H1 (cell line): ENCODE measurements around the gene MTMR10. TPM values are rescaled to one million over a fixed set of nuclear protein-coding genes. Genes with fewer than 3 reads are reported as not detected.
A peak's percentile ranks its signal among the peaks of the same experiment; 100 is the strongest.

ENCODE experiments used
- CTCF ChIA-PET: fragments of 300-600 bp; sonication (Branson Sonifier 250); formaldehyde crosslinking; loops from one replicate; lab custom pipeline; 2021; ENCODE audit not compliant: partially characterized antibody; lab: Charles Lee
- POLR2A ChIA-PET: fragments of 300-600 bp; sonication (Branson Sonifier 250); formaldehyde crosslinking; loops from one replicate; lab custom pipeline; 2021; ENCODE audit warnings: inconsistent platforms; ENCODE audit not compliant: partially characterized antibody; lab: Charles Lee
- DNase-seq, 2 experiments: peaks; one replicate each; pipeline versions ENCODE4 v3.0.0 to v3.0.0-alpha.2; 2010 to 2022; ENCODE audit warnings: low spot score in 2 of 2, low read depth in 1 of 2, mixed read lengths in 1 of 2
- FAIRE-seq: peaks from 2 replicates; lab custom pipeline; 2011; peaks lifted over from hg19 to GRCh38; lab: Jason Lieb, UNC
- H2AFZ ChIP-seq: 2 replicates; pipeline ENCODE4 v1.8.1; 2012; ENCODE audit warnings: low read length, inconsistent platforms
- H2AK5ac ChIP-seq: 2 replicates; pipeline ENCODE4 v1.6.1; 2013; ENCODE audit warnings: low read depth, low read length
- H2BK120ac ChIP-seq: replicated peaks from 2 replicates; pipeline ENCODE3; 2013; ENCODE audit warnings: low read depth, low read length, inconsistent platforms
- H2BK12ac ChIP-seq: 2 replicates; pipeline ENCODE4 v1.6.1; 2013; ENCODE audit warnings: low read depth, low read length
- H2BK15ac ChIP-seq: 2 replicates; pipeline ENCODE4 v1.6.1; 2013; ENCODE audit warnings: low read length
- H2BK20ac ChIP-seq: 2 replicates; pipeline ENCODE4 v1.6.1; 2013; ENCODE audit warnings: low read length
- H2BK5ac ChIP-seq: 2 replicates; pipeline ENCODE4 v1.6.1; 2013; ENCODE audit warnings: low read depth, low read length
- H3K14ac ChIP-seq: 2 replicates; pipeline ENCODE4 v1.6.1; 2013; ENCODE audit warnings: inconsistent platforms; ENCODE audit not compliant: insufficient read length
- H3K18ac ChIP-seq: 2 replicates; pipeline ENCODE4 v1.6.1; 2013; ENCODE audit warnings: low read length; ENCODE audit errors: extremely low read depth
- H3K23ac ChIP-seq: 2 replicates; pipeline ENCODE4 v1.6.1; 2013; ENCODE audit warnings: inconsistent platforms; ENCODE audit not compliant: insufficient read length
- H3K23me2 ChIP-seq: 2 replicates; pipeline ENCODE4 v1.6.1; 2013; ENCODE audit warnings: low read depth, low read length
- H3K27ac ChIP-seq: 2 replicates; pipeline ENCODE4 v1.6.1; 2011; ENCODE audit warnings: low read depth, low read length, inconsistent platforms
- H3K27me3 ChIP-seq, 4 experiments: replicated peaks in 1 of 4; 1 replicate in 1 of 4; 2 replicates in 3 of 4; pipeline versions ENCODE4 v1.6.1 to v1.8.1; 2011 to 2013; ENCODE audit warnings: low read length in 3 of 4, mild to moderate bottlenecking in 3 of 4, inconsistent platforms in 2 of 4, mixed read lengths in 2 of 4, moderate library complexity in 1 of 4; ENCODE audit not compliant: control insufficient read depth in 3 of 4, insufficient read depth in 3 of 4; ENCODE audit errors: extremely low read depth in 1 of 4
- H3K36me3 ChIP-seq, 4 experiments: 2 replicates each; pipeline versions ENCODE4 v1.6.1 to v1.8.1; 2011 to 2013; ENCODE audit warnings: mild to moderate bottlenecking in 4 of 4, low read length in 3 of 4, moderate library complexity in 2 of 4, control low read depth in 1 of 4, inconsistent platforms in 1 of 4; ENCODE audit not compliant: insufficient read depth in 4 of 4, control insufficient read depth in 2 of 4
- H3K4ac ChIP-seq: replicated peaks from 2 replicates; pipeline ENCODE3; 2013; ENCODE audit warnings: low read length, low read depth, mixed read lengths, inconsistent platforms; ENCODE audit not compliant: insufficient read length
- H3K4me1 ChIP-seq, 4 experiments: replicated peaks in 1 of 4; 1 replicate in 1 of 4; 2 replicates in 3 of 4; pipeline versions ENCODE4 v1.6.1 to v1.8.1; 2011 to 2013; ENCODE audit warnings: low read length in 3 of 4, inconsistent platforms in 2 of 4, mixed read lengths in 1 of 4; ENCODE audit not compliant: insufficient read depth in 4 of 4, control insufficient read depth in 3 of 4
- H3K4me2 ChIP-seq, 2 experiments: 2 replicates each; pipeline versions ENCODE4 v1.6.1 to v1.8.1; 2011 to 2013; ENCODE audit warnings: low read depth in 2 of 2, low read length in 2 of 2, control low read depth in 1 of 2, inconsistent platforms in 1 of 2, mild to moderate bottlenecking in 1 of 2; ENCODE audit not compliant: insufficient read depth in 1 of 2
- H3K4me3 ChIP-seq, 4 experiments: fragments of 200-600, 300-600 bp in 1 of 4; sonication (generic), shearing (Covaris generic), sonication (Bioruptor Twin) in 1 of 4; 2 replicates each; pipeline versions ENCODE4 v1.5.1 to v1.8.1; 2011 to 2016; ENCODE audit warnings: low read length in 4 of 4, low read depth in 3 of 4, control low read depth in 2 of 4, inconsistent platforms in 2 of 4, mild to moderate bottlenecking in 2 of 4, mixed read lengths in 1 of 4, moderate library complexity in 1 of 4; ENCODE audit not compliant: insufficient read depth in 2 of 4; ENCODE audit errors: extremely low read depth in 1 of 4
- H3K56ac ChIP-seq: replicated peaks from 2 replicates; pipeline ENCODE3; 2013; ENCODE audit warnings: low read depth, mild to moderate bottlenecking, mixed read lengths, low read length, inconsistent platforms; ENCODE audit not compliant: insufficient read length
- H3K79me1 ChIP-seq: 2 replicates; pipeline ENCODE4 v1.6.1; 2013; ENCODE audit warnings: low read depth, low read length, control low read depth
- H3K79me2 ChIP-seq, 2 experiments: 2 replicates each; pipeline versions ENCODE4 v1.6.1 to v1.8.1; 2012 to 2013; ENCODE audit warnings: low read length in 2 of 2, mild to moderate bottlenecking in 2 of 2, inconsistent platforms in 1 of 2; ENCODE audit not compliant: insufficient read depth in 2 of 2, control insufficient read depth in 1 of 2
- H3K9ac ChIP-seq, 4 experiments: replicated peaks in 1 of 4; 1 replicate in 1 of 4; 2 replicates in 3 of 4; pipeline versions ENCODE4 v1.6.1 to v1.8.1; 2011 to 2013; ENCODE audit warnings: low read depth in 3 of 4, low read length in 3 of 4, control low read depth in 2 of 4, mild to moderate bottlenecking in 2 of 4, moderate library complexity in 2 of 4, inconsistent platforms in 1 of 4; ENCODE audit errors: extremely low read depth in 1 of 4
- H3K9me3 ChIP-seq, 2 experiments: 2 replicates each; pipeline versions ENCODE4 v1.6.1 to v1.8.1; 2012 to 2013; ENCODE audit warnings: mild to moderate bottlenecking in 2 of 2, moderate library complexity in 2 of 2, control low read depth in 1 of 2, inconsistent platforms in 1 of 2, low read depth in 1 of 2, low read length in 1 of 2, mixed read lengths in 1 of 2; ENCODE audit not compliant: insufficient read depth in 2 of 2
- H4K20me1 ChIP-seq, 2 experiments: replicated peaks in 1 of 2; 2 replicates each; pipeline versions ENCODE3 to v1.8.1; 2011 to 2013; ENCODE audit warnings: inconsistent platforms in 2 of 2, low read length in 2 of 2, mild to moderate bottlenecking in 1 of 2; ENCODE audit not compliant: insufficient read depth in 2 of 2, control insufficient read depth in 1 of 2
- H4K5ac ChIP-seq: 2 replicates; pipeline ENCODE4 v1.6.1; 2013; ENCODE audit warnings: low read length, low read depth, mixed read lengths, inconsistent platforms; ENCODE audit not compliant: insufficient read length
- H4K8ac ChIP-seq: 2 replicates; pipeline ENCODE4 v1.8.0; 2013; ENCODE audit warnings: mild to moderate bottlenecking, moderate library complexity, low read length, inconsistent platforms; ENCODE audit not compliant: insufficient read depth; ENCODE audit errors: extremely low read depth
- H4K91ac ChIP-seq: replicated peaks from 2 replicates; pipeline ENCODE3; 2013; ENCODE audit warnings: low read length, mixed read lengths, inconsistent platforms; ENCODE audit not compliant: insufficient read length
- CHD1 ChIP-seq: IDR thresholded peaks from 2 replicates; pipeline ENCODE4 v1.6.1; 2012; ENCODE audit warnings: low read depth, low read length, improper control_type of control experiment
- RNF2 ChIP-seq: fragments of 200-900, 300-1000 bp; sonication (generic); IDR thresholded peaks from 2 replicates; pipeline ENCODE4 v1.7.1; 2016; ENCODE audit warnings: borderline replicate concordance, low read depth, mild to moderate bottlenecking, antibody characterized with exemption, low read length; ENCODE audit not compliant: poor library complexity, severe bottlenecking; ENCODE audit errors: missing control alignments
- SIX5 ChIP-seq: IDR thresholded peaks from 2 replicates; pipeline ENCODE4 v1.6.1; 2011; ENCODE audit warnings: mild to moderate bottlenecking, low read depth, low read length
- SRF ChIP-seq: IDR thresholded peaks from 2 replicates; pipeline ENCODE4 v1.6.1; 2011; ENCODE audit warnings: mild to moderate bottlenecking, low read depth, low read length, moderate library complexity
- TBP ChIP-seq: IDR thresholded peaks from 2 replicates; pipeline ENCODE4 v1.6.1; 2011; ENCODE audit warnings: low read depth, low read length, improper control_type of control experiment
- YY1 ChIP-seq: IDR thresholded peaks from 2 replicates; pipeline ENCODE4 v1.6.1; 2011; ENCODE audit warnings: low read depth, mild to moderate bottlenecking, low read length
- WGBS, 2 experiments: shearing (Covaris generic) in 1 of 2; methylation state at CpG; one replicate each; pipeline versions ENCODE4 v1.1.6 to v1.1.7; 2013 to 2015; ENCODE audit warnings: low lambda C conversion rate in 2 of 2, mixed read lengths in 2 of 2, inconsistent platforms in 1 of 2, low coverage in 1 of 2, missing lambda C conversion rate in 1 of 2; ENCODE audit not compliant: insufficient replicate concordance in 2 of 2, insufficient coverage in 1 of 2, insufficient read length in 1 of 2; ENCODE audit errors: extremely low coverage in 1 of 2, missing lambda C conversion rate in 1 of 2; 5-methylcytosine and 5-hydroxymethylcytosine counted together
- polyA plus RNA-seq, 7 experiments: library from polyadenylated mRNA; depleted of rRNA in 3 of 7; stranded (reverse) in 5 of 7; unstranded in 2 of 7; fragments of >200 nt in 5 of 7; fragments of 200-250 nt in 2 of 7; gene quantifications; 1 replicate in 5 of 7; 2 replicates in 1 of 7; 4 replicates in 1 of 7; pipeline versions ENCODE4 v1.2.1 to v1.2.3, GENCODE V29; 2011 to 2013; ENCODE audit warnings: missing spikeins in 2 of 7, mixed read lengths in 2 of 7
- total RNA-seq: library from RNA; stranded (reverse); fragmentation: NEBNext Ultra II Directional; extraction: Animal tissue kit (Norgen Biotek cat#: 25700); gene quantifications from 2 replicates; pipeline ENCODE4 v1.2.1, GENCODE V29; 2021
- TF ChIP-seq, protein P1 (sequence below): IDR thresholded peaks from 2 replicates; pipeline ENCODE4 v1.6.1; 2011; ENCODE audit warnings: low read length, improper control_type of control experiment

The MTMR10 gene
- total and polyA plus RNA-seq, 2 of the 8 experiments (the other 6 are each of a cell fraction or from before 2014, with no cell fraction given): 3.8 to 13.1 TPM

DNA sequence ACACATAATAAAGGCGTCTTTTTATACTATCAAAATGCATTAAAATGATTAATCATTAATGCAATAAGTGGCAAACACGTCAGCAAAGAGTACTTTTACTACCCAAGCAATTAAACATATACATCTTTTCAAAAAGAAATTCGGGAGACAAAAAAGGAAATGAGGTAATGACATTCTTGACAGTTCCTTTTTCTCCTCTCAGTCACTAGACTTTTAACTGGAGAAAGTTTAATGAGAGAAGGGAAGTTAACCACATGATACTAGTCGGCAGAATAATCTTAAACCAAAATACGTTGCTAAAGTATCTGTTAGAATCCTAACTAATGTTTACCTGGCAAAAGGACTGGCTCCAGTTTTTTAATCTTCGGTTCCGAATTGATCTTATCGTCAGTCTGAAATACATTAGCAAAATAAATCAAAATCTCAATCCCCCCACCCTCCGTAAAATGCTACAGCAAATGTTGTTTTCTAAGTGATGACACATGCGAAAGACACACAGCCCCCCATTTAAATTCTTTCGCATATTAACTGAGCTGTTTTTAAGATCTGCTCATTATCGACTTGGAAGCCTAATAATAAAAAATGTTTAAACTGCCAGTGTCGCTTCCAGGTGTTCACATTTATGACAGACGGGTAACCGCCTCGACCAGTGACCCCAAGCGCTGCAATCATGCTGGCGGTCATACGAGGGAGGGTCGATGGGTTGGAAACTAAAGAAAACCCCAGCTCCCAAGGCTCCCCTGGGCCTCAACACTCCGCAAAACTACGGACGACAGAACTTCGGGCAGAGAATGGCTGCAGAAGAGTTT is 778 bp downstream of the MTMR10 start:
- Histone ChIP-seq H2AFZ (peak overlapping the region; percentile 75; the same call in 1 of the 2 replicates), H3K4me2 (peak overlapping the region; percentile 82 to 85), H3K56ac (peak overlapping the region; percentile 82), H2BK5ac (peak overlapping the region; percentile 57; the same call in 1 of the 2 replicates), H3K14ac (no peak overlapping the region), H3K23me2 (peaks cover 8% of the 10 kb centered on the region; the same call in 1 of the 2 replicates), H2BK15ac (no peak overlapping the region), H2BK20ac (no peak overlapping the region), H3K18ac (peak overlapping the region; percentile 60; the same call in 1 of the 2 replicates), H3K36me3 (peaks cover 0 to 1% (median 0%) of the 10 kb centered on the region in 4 experiments; a peak in 1 of 8 replicates), H2BK120ac (no peak overlapping the region), H3K9ac (peak overlapping the region; percentile 13 to 87 (median 80)), H4K5ac (peak overlapping the region; percentile 86), H3K23ac (no peak overlapping the region), H3K27me3 (no peaks in the 10 kb centered on the region), H3K79me2 (peaks cover 0 to 6% of the 10 kb centered on the region in 2 experiments; a peak in 2 of 4 replicates), H4K8ac (peak overlapping the region; percentile 80; the same call in 1 of the 2 replicates), H2AK5ac (no peak overlapping the region), H3K9me3 (no peaks in the 10 kb centered on the region), H3K4me1 (peaks cover 0 to 2% (median 0%) of the 10 kb centered on the region in 4 experiments; a peak in 1 of 7 replicates), H2BK12ac (no peak overlapping the region), H3K4ac (no peak overlapping the region), H3K79me1 (peaks cover 2% of the 10 kb centered on the region; the same call in 1 of the 2 replicates), H4K91ac (no peak overlapping the region), H3K27ac (peak overlapping the region; percentile 81), H3K4me3 (peak overlapping the region; percentile 73 to 91 (median 86)), H4K20me1 (no peaks in the 10 kb centered on the region)
- TF ChIP-seq RNF2 (no peak), SRF (no peak), SIX5 (no peak), YY1 (0 out of 2 replicates have a peak, but pooled peaks have one; percentile 10), CHD1 (no peak), TBP (no peak)
- TF ChIP-seq, protein P1, sequence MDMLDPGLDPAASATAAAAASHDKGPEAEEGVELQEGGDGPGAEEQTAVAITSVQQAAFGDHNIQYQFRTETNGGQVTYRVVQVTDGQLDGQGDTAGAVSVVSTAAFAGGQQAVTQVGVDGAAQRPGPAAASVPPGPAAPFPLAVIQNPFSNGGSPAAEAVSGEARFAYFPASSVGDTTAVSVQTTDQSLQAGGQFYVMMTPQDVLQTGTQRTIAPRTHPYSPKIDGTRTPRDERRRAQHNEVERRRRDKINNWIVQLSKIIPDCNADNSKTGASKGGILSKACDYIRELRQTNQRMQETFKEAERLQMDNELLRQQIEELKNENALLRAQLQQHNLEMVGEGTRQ: no peak
- FAIRE-seq (no peak), DNase-seq (no peak)
- 24% methylated on average over 24 of the region's 24 CpGs; no CpG with 5 or more reads in 1 of the 2 experiments for WGBS, 2 experiments
- ChIA-PET CTCF (interaction anchor here (0.8 to 1.6 kb wide), 4 partner anchors 9 to 138 kb away, joined by 3 to 4 read pairs (median 4); no protein-coding TSS in a partner anchor), POLR2A (interaction anchor here (0.6 to 2.5 kb wide), 9 partner anchors 8 to 470 kb away, joined by 3 to 14 read pairs (median 4); no protein-coding TSS in a partner anchor)
